GM06990 (cell line): ENCODE data around the gene DAGLA.
A peak's percentile ranks its signal among the peaks of the same experiment; 100 is the strongest.

Experiments used
- DNase-seq: peaks from one replicate; pipeline ENCODE4 v3.0.0-alpha.2; 2011; ENCODE audit not compliant: insufficient read length; ENCODE audit errors: extremely low read depth
- H3K27me3 ChIP-seq: replicated peaks from 2 replicates; pipeline ENCODE4 v1.6.0; 2011; ENCODE audit warnings: low read length; ENCODE audit not compliant: control insufficient read depth, insufficient read depth
- H3K36me3 ChIP-seq: 2 replicates; pipeline ENCODE4 v1.5.1; 2011; ENCODE audit warnings: low read length; ENCODE audit not compliant: control insufficient read depth, insufficient read depth
- H3K4me3 ChIP-seq: replicated peaks from 2 replicates; pipeline ENCODE4 v1.5.1; 2011; ENCODE audit warnings: low read depth, mild to moderate bottlenecking, control low read depth, low read length
- CTCF ChIP-seq: IDR thresholded peaks from 2 replicates; pipeline ENCODE4 v1.5.1; 2011; ENCODE audit warnings: low read length, control low read depth, mild to moderate bottlenecking, inconsistent platforms; ENCODE audit not compliant: insufficient read depth, poor library complexity, severe bottlenecking

Gene DAGLA

DNA sequence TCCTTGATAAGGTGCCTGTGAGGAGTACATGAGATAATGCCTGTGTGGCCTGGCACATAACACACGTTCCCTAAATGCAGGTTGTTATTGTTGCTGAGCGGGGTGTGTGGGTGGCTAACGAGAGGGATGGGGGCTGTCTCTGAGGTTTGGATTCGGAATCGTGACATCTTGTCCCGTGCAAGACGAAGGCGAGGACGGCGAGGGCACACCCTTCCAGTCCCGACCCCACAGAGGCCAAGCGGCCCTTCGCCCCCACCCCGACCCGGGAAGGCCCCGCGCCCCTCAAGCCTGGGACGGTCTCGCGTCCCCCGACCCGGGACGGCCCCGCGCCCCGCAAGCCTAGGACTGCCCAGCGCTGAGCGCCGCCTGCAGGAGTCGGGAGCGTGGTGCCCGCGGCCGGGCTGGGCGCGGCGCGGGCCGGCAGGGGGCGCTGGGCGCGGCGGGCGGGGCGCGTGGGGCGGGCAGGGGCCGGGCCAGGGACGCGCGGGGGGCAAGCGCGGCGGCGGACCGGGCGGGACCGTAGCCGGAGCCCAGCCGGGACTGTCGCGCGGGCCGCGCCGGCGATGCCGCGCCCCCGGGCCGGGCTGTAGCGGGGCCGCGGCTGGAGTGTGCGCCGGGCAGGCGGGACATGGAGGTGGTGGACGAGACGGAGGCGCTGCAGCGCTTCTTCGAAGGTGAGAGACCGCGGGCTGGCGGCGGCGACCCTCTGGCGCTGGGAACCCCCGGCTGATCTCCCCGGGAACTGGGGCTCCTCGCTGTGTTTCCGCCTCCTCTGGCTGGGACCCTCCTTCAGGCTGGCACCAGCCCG, 72.1 kb downstream of the DAGLA start, which contains the start of gene MYRF:
MYRF (plus strand) TSS at position 520 of the 808 bp plus-strand sequence; CDS start at position 629, 109 bp downstream.
- peaks cover 2% of the 10 kb centered on the region for H3K27me3 ChIP-seq
- DNase-seq = peak; percentile 40
- TF ChIP-seq CTCF = no peak
- H3K4me3 ChIP-seq = peak within 1 kb of the TSS; percentile 27
- H3K36me3 ChIP-seq = no peaks in the 10 kb centered on the region

- Histone ChIP-seq H3K36me3 (no peaks in the 10 kb centered on the region), H3K4me3 (no peak overlapping the region; the same call in 1 of the 2 replicates), H3K27me3 (peaks cover 2% of the 10 kb centered on the region)
- DNase-seq = no peak
- TF ChIP-seq CTCF = no peak
Measured at GRCh38 chr11:61752925-61753521, 72.8 kb downstream of the DAGLA start.

DNA sequence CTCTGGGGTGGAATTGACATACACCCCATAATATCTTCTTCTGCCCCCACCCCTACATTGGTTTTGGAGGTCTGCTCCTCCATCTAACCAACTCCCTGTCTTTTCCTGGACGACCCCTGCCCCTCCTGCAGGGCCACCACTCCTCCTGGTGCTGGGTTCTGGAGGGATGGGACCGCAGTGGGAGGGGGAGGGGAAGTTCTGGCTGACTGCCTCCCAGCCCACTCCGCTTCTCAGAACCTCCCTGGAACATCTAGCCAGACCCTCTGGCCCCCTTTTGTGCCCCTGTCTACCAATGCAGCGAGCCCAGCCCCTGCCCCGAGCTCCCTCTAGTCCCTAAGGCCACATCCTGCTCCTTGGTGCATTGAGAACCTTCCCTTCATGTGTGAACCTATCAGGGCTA, 73.5 kb downstream of the DAGLA start:
- Histone ChIP-seq H3K36me3 (no peaks in the 10 kb centered on the region), H3K4me3 (no peak overlapping the region), H3K27me3 (peaks cover 2% of the 10 kb centered on the region)
- TF ChIP-seq CTCF = no peak
- no peak for DNase-seq

DNA sequence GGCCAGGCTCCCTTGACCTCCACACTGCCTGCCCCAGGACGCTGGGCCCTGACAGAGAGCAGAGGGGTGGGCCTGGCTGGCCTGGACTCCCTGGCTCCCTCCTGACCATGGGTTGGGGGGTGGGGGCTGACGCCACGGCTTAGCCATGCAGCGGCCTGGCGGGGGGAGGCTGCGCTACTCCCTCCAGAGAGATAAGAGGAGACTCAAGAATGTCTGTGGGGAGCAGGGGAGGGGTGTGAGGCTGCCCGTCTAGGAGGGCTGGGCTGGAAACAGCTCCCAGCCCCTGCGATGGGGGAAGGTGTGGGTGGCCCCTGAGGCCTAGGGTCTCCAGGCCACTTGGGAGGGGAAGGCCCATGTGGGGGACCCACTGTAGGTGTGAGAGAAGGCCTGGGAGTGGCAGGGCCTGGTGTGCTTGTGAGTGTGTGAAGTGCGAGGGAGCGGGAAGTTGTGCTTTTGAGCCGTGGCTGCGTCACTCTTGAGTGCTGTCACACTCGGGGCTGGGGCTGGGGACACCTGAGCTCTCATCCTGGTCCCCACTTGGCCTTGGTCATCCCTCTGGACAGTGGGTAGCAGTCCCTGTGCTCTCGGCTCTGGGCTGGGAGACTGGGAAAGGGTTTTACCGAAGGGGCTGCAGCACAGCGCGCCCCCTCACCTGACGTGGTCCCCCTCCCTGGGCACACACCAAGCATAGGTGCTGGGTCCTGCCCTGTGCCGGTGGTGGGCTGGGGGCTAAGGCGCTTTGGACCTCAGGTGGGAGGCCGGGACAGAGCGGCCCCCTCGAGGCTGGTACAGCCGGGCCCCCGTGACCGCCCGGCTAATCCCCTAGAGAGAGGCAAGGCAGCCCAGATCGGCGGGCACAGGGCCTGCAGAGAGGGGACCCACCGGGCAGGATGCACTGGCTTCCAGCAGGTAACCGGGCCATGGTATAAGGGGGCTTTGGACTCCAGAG, 74.6 kb downstream of the DAGLA start:
- no peak for DNase-seq
- H3K4me3 ChIP-seq = no peak overlapping the region
- no peaks in the 10 kb centered on the region for H3K36me3 ChIP-seq
- TF ChIP-seq CTCF = no peak
- H3K27me3 ChIP-seq = peaks cover 2% of the 10 kb centered on the region

- no peak for DNase-seq
- TF ChIP-seq CTCF = no peak
- Histone ChIP-seq H3K4me3 (no peak overlapping the region), H3K27me3 (peaks cover 2% of the 10 kb centered on the region), H3K36me3 (no peaks in the 10 kb centered on the region)
Measured at GRCh38 chr11:61756147-61756451, 75.9 kb downstream of the DAGLA start.
